HG03565 (cell line): ENCODE measurements around the gene PTCHD4.

Experiments
- ATAC-seq: cut with Tn5 transposase; IDR thresholded peaks from one replicate; pipeline ENCODE4 v1.9.1; 2021; ENCODE audit warnings: mild to moderate bottlenecking, moderate library complexity; ENCODE audit not compliant: unreplicated experiment

Gene PTCHD4

DNA sequence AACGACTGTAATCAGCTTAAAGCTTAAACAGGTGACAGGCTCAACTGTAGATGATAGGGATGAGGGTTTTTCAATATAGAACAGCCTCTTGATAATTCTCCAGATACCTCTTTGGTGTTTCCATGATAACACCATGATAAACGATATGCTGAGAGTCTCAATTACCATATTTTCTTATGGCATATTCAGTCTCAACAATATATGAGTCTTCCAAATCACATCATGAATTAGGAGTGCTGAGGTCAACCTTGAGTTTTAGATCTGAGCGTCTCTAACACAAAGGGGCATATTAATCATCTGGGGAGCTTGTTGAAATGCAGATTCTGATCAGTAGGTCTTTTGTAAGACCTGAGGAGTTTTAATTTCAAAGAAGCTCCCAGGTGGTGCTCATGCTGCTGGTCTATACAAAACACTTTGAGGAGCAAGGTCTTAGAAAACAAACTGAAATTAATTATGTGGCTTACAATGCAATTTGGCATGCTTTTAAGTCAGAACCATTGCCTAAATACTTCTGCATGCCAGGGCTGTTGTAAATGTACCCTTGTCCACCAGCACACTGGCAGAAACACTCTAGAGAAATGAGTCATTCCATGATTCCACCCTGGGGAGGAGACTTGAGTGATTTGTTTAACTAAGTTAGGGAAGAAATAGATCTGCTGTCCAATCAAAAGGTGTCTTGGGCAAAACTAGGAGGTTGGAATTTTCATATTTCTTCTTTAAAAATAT, 49.6 kb downstream of the PTCHD4 start:
- ATAC-seq = no peak
